Measurements from ENCODE around the gene CHPF. TPM values are rescaled to one million over a fixed set of nuclear protein-coding genes. Genes with fewer than 3 reads are reported as not detected.

CHPF gene
- total RNA-seq, 1 donor, result 10.2 TPM

- DNase-seq (ENCODE audit: low read depth in 2 of 3, low spot score in 2 of 3), result no peak
These were observed 9.5 kb downstream of the CHPF start for GRCh38 chr2:219533930-219534661.

GRCh38 chr2:219532378-219532649, 11.3 kb downstream of the CHPF start:
- no peak for DNase-seq (ENCODE audit: low read depth in 2 of 3, low spot score in 2 of 3)

GRCh38 chr2:219531639-219532377, 11.8 kb downstream of the CHPF start:
- no peak for DNase-seq (ENCODE audit: low read depth in 2 of 3, low spot score in 2 of 3)

GRCh38 chr2:219530048-219530963, 13.3 kb downstream of the CHPF start:
- DNase-seq (ENCODE audit: low read depth in 2 of 3, low spot score in 2 of 3), result peak; percentile 76 to 89 (median 83)

- no peak for DNase-seq (ENCODE audit: low read depth in 2 of 3, low spot score in 2 of 3)
These were observed 16.1 kb downstream of the CHPF start for GRCh38 chr2:219527472-219527871.

GRCh38 chr2:219527076-219527394, 16.6 kb downstream of the CHPF start:
- DNase-seq (ENCODE audit: low read depth in 2 of 3, low spot score in 2 of 3), result no peak

- no peak for DNase-seq (ENCODE audit: low read depth in 2 of 3, low spot score in 2 of 3)
These were observed 17.1 kb downstream of the CHPF start for GRCh38 chr2:219526320-219527075.

GRCh38 chr2:219525533-219526232, 17.9 kb downstream of the CHPF start:
- DNase-seq (ENCODE audit: low read depth in 2 of 3, low spot score in 2 of 3), result no peak

GRCh38 chr2:219524817-219525216, 18.8 kb downstream of the CHPF start:
- DNase-seq (ENCODE audit: low read depth in 2 of 3, low spot score in 2 of 3), result no peak

- DNase-seq (ENCODE audit: low read depth in 2 of 3, low spot score in 2 of 3), result peak in 1 of 3 donors; percentile 69
These were observed 20.5 kb downstream of the CHPF start for GRCh38 chr2:219523031-219523671.

GRCh38 chr2:219522111-219523030, 21.2 kb downstream of the CHPF start:
- DNase-seq (ENCODE audit: low read depth in 2 of 3, low spot score in 2 of 3), result no peak

GRCh38 chr2:219521066-219521880, 22.3 kb downstream of the CHPF start:
- DNase-seq (ENCODE audit: low read depth in 2 of 3, low spot score in 2 of 3), result peak in 2 of 3 donors; percentile 56 to 66

GRCh38 chr2:219520079-219520478, 23.5 kb downstream of the CHPF start:
- no peak for DNase-seq (ENCODE audit: low read depth in 2 of 3, low spot score in 2 of 3)

GRCh38 chr2:219519526-219519916, 24.1 kb downstream of the CHPF start:
- no peak for DNase-seq (ENCODE audit: low read depth in 2 of 3, low spot score in 2 of 3)

GRCh38 chr2:219517954-219518778, 25.4 kb downstream of the CHPF start:
- DNase-seq (ENCODE audit: low read depth in 2 of 3, low spot score in 2 of 3), result no peak

GRCh38 chr2:219516888-219517287, 26.7 kb downstream of the CHPF start:
- no peak for DNase-seq (ENCODE audit: low read depth in 2 of 3, low spot score in 2 of 3)

Measured in hematopoietic multipotent progenitor cell (in vitro differentiated cells).